Parathyroid adenoma (tissue), 2 donors: Measurements from ENCODE around the gene CCL27.

Source experiments
- H2AFZ ChIP-seq: fragments of 300-600 bp; sonication (generic); one replicate; pipeline ENCODE4 v1.7.0; 2017; ENCODE audit warnings: antibody characterized with exemption, mild to moderate bottlenecking
- H3K27ac ChIP-seq: fragments of 300-600 bp; sonication (generic); one replicate; pipeline ENCODE4 v1.7.0; 2017
- H3K27me3 ChIP-seq: fragments of 300-600 bp; sonication (generic); one replicate; pipeline ENCODE4 v1.7.0; 2017; ENCODE audit warnings: low read length; ENCODE audit not compliant: control insufficient read depth, insufficient read depth
- H3K36me3 ChIP-seq: fragments of 300-600 bp; sonication (generic); one replicate; pipeline ENCODE4 v1.7.0; 2017; ENCODE audit warnings: low read length; ENCODE audit not compliant: control insufficient read depth, insufficient read depth
- H3K4me1 ChIP-seq: fragments of 300-600 bp; sonication (generic); one replicate; pipeline ENCODE4 v1.7.0; 2017; ENCODE audit warnings: control low read depth
- H3K4me2 ChIP-seq: fragments of 300-600 bp; sonication (generic); one replicate; pipeline ENCODE4 v1.7.0; 2017; ENCODE audit warnings: low read length
- H3K4me3 ChIP-seq: fragments of 300-600 bp; sonication (generic); one replicate; pipeline ENCODE4 v1.7.0; 2017; ENCODE audit warnings: low read depth, low read length
- H3K79me2 ChIP-seq: fragments of 300-600 bp; sonication (generic); one replicate; pipeline ENCODE4 v1.7.0; 2017; ENCODE audit warnings: control low read depth
- H3K9ac ChIP-seq: fragments of 300-600 bp; sonication (generic); one replicate; pipeline ENCODE4 v1.7.0; 2017; ENCODE audit warnings: mild to moderate bottlenecking
- H3K9me3 ChIP-seq: fragments of 300-600 bp; sonication (generic); one replicate; pipeline ENCODE4 v1.7.0; 2017; ENCODE audit warnings: low read length; ENCODE audit not compliant: control insufficient read depth
- CTCF ChIP-seq: fragments of 300-600 bp; sonication (generic); IDR thresholded peaks from one replicate; pipeline ENCODE4 v1.7.0; 2017; ENCODE audit warnings: antibody characterized with exemption, mild to moderate bottlenecking
- donor health status: primary hyperparathyroidism.

Gene CCL27

GRCh38 chr9:34685591-34685990 lies 23.1 kb upstream of the CCL27 start:
- TF ChIP-seq CTCF, result no peak
- H3K36me3 ChIP-seq, result no peaks in the 10 kb centered on the region
- no peaks in the 10 kb centered on the region for H3K4me1 ChIP-seq
- H3K79me2 ChIP-seq, result no peaks in the 10 kb centered on the region
- no peak overlapping the region for H2AFZ ChIP-seq
- H3K27ac ChIP-seq, result no peak overlapping the region
- H3K27me3 ChIP-seq, result no peaks in the 10 kb centered on the region
- no peak overlapping the region for H3K9ac ChIP-seq
- no peak overlapping the region for H3K4me2 ChIP-seq
- H3K4me3 ChIP-seq, result no peak overlapping the region
- no peaks in the 10 kb centered on the region for H3K9me3 ChIP-seq

GRCh38 chr9:34684816-34685215 lies 22.4 kb upstream of the CCL27 start:
- no peaks in the 10 kb centered on the region for H3K36me3 ChIP-seq
- no peak overlapping the region for H2AFZ ChIP-seq
- no peak overlapping the region for H3K27ac ChIP-seq
- H3K9ac ChIP-seq, result no peak overlapping the region
- no peaks in the 10 kb centered on the region for H3K9me3 ChIP-seq
- H3K27me3 ChIP-seq, result no peaks in the 10 kb centered on the region
- no peak overlapping the region for H3K4me2 ChIP-seq
- H3K4me3 ChIP-seq, result no peak overlapping the region
- no peak for TF ChIP-seq CTCF
- H3K79me2 ChIP-seq, result no peaks in the 10 kb centered on the region
- no peaks in the 10 kb centered on the region for H3K4me1 ChIP-seq

GRCh38 chr9:34684145-34684544 lies 21.7 kb upstream of the CCL27 start:
- Histone ChIP-seq H3K4me3 (no peak overlapping the region), H3K4me2 (no peak overlapping the region), H3K27me3 (no peaks in the 10 kb centered on the region), H3K4me1 (no peaks in the 10 kb centered on the region), H3K9me3 (no peaks in the 10 kb centered on the region), H2AFZ (no peak overlapping the region), H3K27ac (no peak overlapping the region), H3K9ac (no peak overlapping the region), H3K79me2 (no peaks in the 10 kb centered on the region), H3K36me3 (no peaks in the 10 kb centered on the region)
- no peak for TF ChIP-seq CTCF

- Histone ChIP-seq H3K27ac (no peak overlapping the region), H3K27me3 (no peaks in the 10 kb centered on the region), H3K9me3 (no peaks in the 10 kb centered on the region), H3K36me3 (no peaks in the 10 kb centered on the region), H3K4me2 (no peak overlapping the region), H3K79me2 (no peaks in the 10 kb centered on the region), H3K4me3 (no peak overlapping the region), H2AFZ (no peak overlapping the region), H3K4me1 (no peaks in the 10 kb centered on the region), H3K9ac (no peak overlapping the region)
- TF ChIP-seq CTCF, result no peak
Measured at GRCh38 chr9:34675869-34676268, 13.4 kb upstream of the CCL27 start.

GRCh38 chr9:34675048-34675714 lies 12.7 kb upstream of the CCL27 start:
- Histone ChIP-seq H3K9ac (no peak overlapping the region), H3K27me3 (no peaks in the 10 kb centered on the region), H3K4me2 (no peak overlapping the region), H3K9me3 (no peaks in the 10 kb centered on the region), H3K4me1 (no peaks in the 10 kb centered on the region), H2AFZ (no peak overlapping the region), H3K36me3 (no peaks in the 10 kb centered on the region), H3K79me2 (no peaks in the 10 kb centered on the region), H3K4me3 (no peak overlapping the region), H3K27ac (no peak overlapping the region)
- TF ChIP-seq CTCF, result peak; percentile 26
